Fibroblast of the aortic adventitia (primary cell): Measurements from ENCODE around the gene MXRA8. TPM values are rescaled to one million over a fixed set of nuclear protein-coding genes. Genes with fewer than 3 reads are reported as not detected.

ENCODE experiments used
- DNase-seq: peaks from one replicate; pipeline ENCODE4 v3.0.0-alpha.2; 2010; ENCODE audit warnings: low read depth
- H3K4me3 ChIP-seq: 2 replicates; pipeline ENCODE4 v1.5.1; 2011; ENCODE audit warnings: low read depth, mild to moderate bottlenecking, control low read depth, low read length, moderate library complexity
- CTCF ChIP-seq: IDR thresholded peaks from 2 replicates; pipeline ENCODE4 v1.5.1; 2011; ENCODE audit warnings: mild to moderate bottlenecking, low read length, control low read depth, inconsistent platforms; ENCODE audit not compliant: insufficient read depth
- total RNA-seq: library from RNA; depleted of rRNA; stranded (reverse); fragments of >200 nt; gene quantifications from 2 replicates; pipeline ENCODE4 v1.2.3, GENCODE V29; 2012; ENCODE audit warnings: low replicate concordance

MXRA8 gene
- total RNA-seq, 1 donor: 367 TPM

GRCh38 chr1:1337793-1338147 lies 20.6 kb downstream of the MXRA8 start:
- H3K4me3 ChIP-seq: no peak overlapping the region
- TF ChIP-seq CTCF: no peak
- DNase-seq: no peak

GRCh38 chr1:1336931-1337792 lies 21.2 kb downstream of the MXRA8 start:
- no peak overlapping the region for H3K4me3 ChIP-seq
- TF ChIP-seq CTCF: no peak
- no peak for DNase-seq

- DNase-seq: no peak
- TF ChIP-seq CTCF: no peak
- no peak overlapping the region for H3K4me3 ChIP-seq
These were observed 21.9 kb downstream of the MXRA8 start for GRCh38 chr1:1336446-1336845.

- DNase-seq: no peak
- no peak overlapping the region for H3K4me3 ChIP-seq
- no peak for TF ChIP-seq CTCF
These were observed 22.5 kb downstream of the MXRA8 start for GRCh38 chr1:1335792-1336248.

DNA sequence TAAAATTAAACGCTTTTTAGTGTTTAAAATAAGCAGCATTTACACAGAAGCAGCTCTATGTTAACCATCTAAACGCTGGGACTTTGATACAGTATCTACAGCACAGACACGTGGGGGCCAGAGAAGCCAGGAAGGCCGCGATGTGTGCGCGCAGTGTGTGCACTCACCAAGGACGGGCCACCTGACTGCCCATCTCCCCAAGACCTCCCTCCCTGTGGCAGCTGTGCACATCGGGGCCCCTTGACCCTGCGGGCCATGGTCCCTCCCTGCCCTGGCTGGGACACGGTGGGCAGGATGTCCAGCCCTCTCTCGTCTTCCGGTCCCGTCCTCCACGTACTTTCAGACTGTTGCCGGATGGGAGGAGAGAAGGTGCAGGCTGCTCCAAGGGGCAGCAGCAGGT lies 23.1 kb downstream of the MXRA8 start:
- H3K4me3 ChIP-seq: no peak overlapping the region
- no peak for TF ChIP-seq CTCF

DNA sequence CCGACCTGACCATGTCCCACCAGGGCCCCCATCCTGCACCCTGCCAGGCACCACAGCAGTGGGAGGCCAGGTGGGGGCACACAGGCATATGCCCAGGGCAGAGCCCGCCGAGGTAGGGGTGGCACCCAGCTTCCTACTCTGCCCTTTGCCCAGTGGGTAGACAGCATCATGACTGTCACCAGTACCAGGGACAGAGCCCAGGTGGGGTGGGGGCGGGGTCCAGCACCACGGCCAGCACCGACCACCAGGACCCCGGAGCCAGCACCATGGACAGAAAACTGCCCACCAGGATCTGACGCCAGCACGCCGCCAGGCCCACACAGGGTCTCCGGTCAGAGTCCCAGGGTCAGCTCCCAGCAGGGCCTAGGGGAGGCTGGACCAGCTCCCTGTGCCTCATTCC lies 23.5 kb downstream of the MXRA8 start:
- TF ChIP-seq CTCF: no peak
- no peak overlapping the region for H3K4me3 ChIP-seq
- no peak for DNase-seq

More for the DNA sequence above, 23.1 kb downstream of the MXRA8 start:
- no peak for DNase-seq
